H9 (cell line): ENCODE data around the gene SORCS2. TPM values are rescaled to one million over a fixed set of nuclear protein-coding genes. Genes with fewer than 3 reads are reported as not detected.

Source experiments
- DNase-seq: peaks from one replicate; pipeline ENCODE4 v3.0.0-alpha.2; 2017
- H2AFZ ChIP-seq: one replicate; pipeline ENCODE4 v1.6.1; 2013; ENCODE audit warnings: mild to moderate bottlenecking, low read length, control low read depth, moderate library complexity
- H2AK5ac ChIP-seq: 2 replicates; pipeline ENCODE4 v1.6.1; 2013; ENCODE audit warnings: low read length, control low read depth, mixed read lengths; ENCODE audit not compliant: insufficient read length
- H2BK120ac ChIP-seq: one replicate; pipeline ENCODE4 v1.6.1; 2013; ENCODE audit warnings: low read depth, mild to moderate bottlenecking, low read length, control low read depth, inconsistent platforms; ENCODE audit not compliant: poor library complexity, severe bottlenecking
- H2BK12ac ChIP-seq: 2 replicates; pipeline ENCODE4 v1.6.1; 2013; ENCODE audit warnings: low read length, control low read depth, mixed read lengths, low read depth; ENCODE audit not compliant: insufficient read length
- H2BK15ac ChIP-seq: 2 replicates; pipeline ENCODE4 v1.6.1; 2013; ENCODE audit warnings: low read depth, low read length, control low read depth
- H2BK20ac ChIP-seq: one replicate; pipeline ENCODE4 v1.6.1; 2013; ENCODE audit warnings: low read depth, mild to moderate bottlenecking, low read length, control low read depth, inconsistent platforms; ENCODE audit not compliant: poor library complexity, severe bottlenecking
- H2BK5ac ChIP-seq: 2 replicates; pipeline ENCODE4 v1.6.1; 2013; ENCODE audit warnings: low read length, control low read depth, mixed read lengths; ENCODE audit not compliant: insufficient read length
- H3K14ac ChIP-seq: 2 replicates; pipeline ENCODE4 v1.6.1; 2013; ENCODE audit warnings: low read length, control low read depth; ENCODE audit not compliant: insufficient read depth
- H3K18ac ChIP-seq: 2 replicates; pipeline ENCODE4 v1.6.1; 2013; ENCODE audit warnings: low read depth, mild to moderate bottlenecking, mixed read lengths, low read length, control low read depth; ENCODE audit not compliant: insufficient read length
- H3K23ac ChIP-seq: 2 replicates; pipeline ENCODE4 v1.6.1; 2013; ENCODE audit warnings: low read length, control low read depth, mixed read lengths, low read depth; ENCODE audit not compliant: insufficient read length
- H3K23me2 ChIP-seq: 2 replicates; pipeline ENCODE4 v1.6.1; 2013; ENCODE audit warnings: low read depth, mild to moderate bottlenecking, mixed read lengths, low read length, control low read depth; ENCODE audit not compliant: insufficient read length, poor library complexity, severe bottlenecking
- H3K27ac ChIP-seq: 2 replicates; pipeline ENCODE4 v1.5.1; 2013; ENCODE audit warnings: low read length, control low read depth, mixed read lengths, low read depth; ENCODE audit not compliant: insufficient read length
- H3K27me3 ChIP-seq: 2 replicates; pipeline ENCODE4 v1.6.1; 2013; ENCODE audit warnings: low read length, control low read depth, inconsistent platforms; ENCODE audit not compliant: insufficient read depth
- H3K4ac ChIP-seq: 2 replicates; pipeline ENCODE4 v1.6.1; 2013; ENCODE audit warnings: low read depth, mild to moderate bottlenecking, control low read depth, inconsistent platforms, low read length, moderate library complexity
- H3K4me1 ChIP-seq: 2 replicates; pipeline ENCODE4 v1.6.1; 2013; ENCODE audit warnings: low read length, control low read depth, inconsistent platforms; ENCODE audit not compliant: insufficient read depth
- H3K4me2 ChIP-seq: 2 replicates; pipeline ENCODE4 v1.6.1; 2013; ENCODE audit warnings: low read length, control low read depth, mixed read lengths; ENCODE audit not compliant: insufficient read length, insufficient read depth
- H3K56ac ChIP-seq: 2 replicates; pipeline ENCODE4 v1.6.1; 2013; ENCODE audit warnings: low read depth, mild to moderate bottlenecking, mixed read lengths, low read length, control low read depth; ENCODE audit not compliant: insufficient read length
- H3K79me1 ChIP-seq: 2 replicates; pipeline ENCODE4 v1.6.1; 2013; ENCODE audit warnings: low read depth, mild to moderate bottlenecking, moderate library complexity, low read length, control low read depth, inconsistent platforms; ENCODE audit not compliant: insufficient read depth, poor library complexity, severe bottlenecking
- H3K79me2 ChIP-seq: 2 replicates; pipeline ENCODE4 v1.6.1; 2013; ENCODE audit warnings: low read length, control low read depth, inconsistent platforms; ENCODE audit not compliant: insufficient read depth
- H3K9ac ChIP-seq: 2 replicates; pipeline ENCODE4 v1.6.1; 2013; ENCODE audit warnings: low read length, control low read depth, mixed read lengths; ENCODE audit not compliant: insufficient read length; ENCODE audit errors: extremely low read depth
- H3K9me3 ChIP-seq: one replicate; pipeline ENCODE4 v1.6.1; 2013; ENCODE audit warnings: low read depth, low read length, inconsistent platforms; ENCODE audit not compliant: control insufficient read depth
- H3T11ph ChIP-seq: one replicate; pipeline ENCODE4 v1.6.1; 2013; ENCODE audit warnings: mild to moderate bottlenecking, low read length, control low read depth, inconsistent platforms
- H4K20me1 ChIP-seq: one replicate; pipeline ENCODE4 v1.6.1; 2013; ENCODE audit not compliant: control insufficient read depth, insufficient read length, insufficient read depth
- H4K5ac ChIP-seq: 2 replicates; pipeline ENCODE4 v1.6.1; 2013; ENCODE audit warnings: low read depth, mild to moderate bottlenecking, mixed read lengths, low read length, control low read depth; ENCODE audit not compliant: insufficient read length
- H4K8ac ChIP-seq: replicated peaks from 2 replicates; pipeline ENCODE4 v1.6.1; 2013; ENCODE audit warnings: low read length, control low read depth, mixed read lengths, low read depth; ENCODE audit not compliant: insufficient read length
- H4K91ac ChIP-seq: 2 replicates; pipeline ENCODE4 v1.6.1; 2013; ENCODE audit warnings: low read depth, mild to moderate bottlenecking, moderate library complexity, mixed read lengths, low read length, control low read depth; ENCODE audit not compliant: insufficient read length
- H3K27ac Mint-ChIP-seq, 3 experiments: 2 replicates in 2 of 3; 3 replicates in 1 of 3; pipeline ENCODE4 v1.8.0; 2020 to 2021; ENCODE audit warnings: mixed read lengths in 3 of 3, mild to moderate bottlenecking in 1 of 3, moderate library complexity in 1 of 3
- H3K27me3 Mint-ChIP-seq: 2 replicates; pipeline ENCODE4 v1.8.0; 2021; ENCODE audit warnings: low read depth, mild to moderate bottlenecking, moderate library complexity, mixed read lengths
- H3K36me3 Mint-ChIP-seq, 3 experiments: 2 replicates in 2 of 3; 3 replicates in 1 of 3; pipeline ENCODE4 v1.8.0; 2020 to 2021; ENCODE audit warnings: low read depth in 3 of 3, mixed read lengths in 3 of 3; ENCODE audit not compliant: insufficient read depth in 1 of 3
- H3K4me1 Mint-ChIP-seq, 2 experiments: 2 replicates each; pipeline ENCODE4 v1.8.0; 2020; ENCODE audit warnings: mixed read lengths in 2 of 2
- H3K4me3 Mint-ChIP-seq, 2 experiments: 2 replicates in 1 of 2; 3 replicates in 1 of 2; pipeline ENCODE4 v1.8.0; 2020 to 2021; ENCODE audit warnings: mild to moderate bottlenecking in 2 of 2, mixed read lengths in 2 of 2, moderate library complexity in 1 of 2
- H3K9me3 Mint-ChIP-seq, 2 experiments: 2 replicates in 1 of 2; 3 replicates in 1 of 2; pipeline ENCODE4 v1.8.0; 2020; ENCODE audit warnings: mild to moderate bottlenecking in 2 of 2, mixed read lengths in 2 of 2, moderate library complexity in 1 of 2
- CTCF ChIP-seq: fragments of 200-600 bp; sonication (generic); conservative IDR thresholded peaks from 3 replicates; pipeline ENCODE4 v1.8.0; 2021; ENCODE audit warnings: antibody characterized with exemption, mild to moderate bottlenecking
- WGBS: extraction: QIAGEN DNeasy Blood & Tissue Kit; methylation state at CpG from one replicate; pipeline ENCODE4 v1.1.7; 2013; ENCODE audit warnings: missing lambda C conversion rate, low lambda C conversion rate, mixed read lengths; ENCODE audit not compliant: insufficient read length; ENCODE audit errors: extremely low coverage; 5-methylcytosine and 5-hydroxymethylcytosine counted together
- total RNA-seq: library from RNA; stranded (reverse); gene quantifications from 2 replicates; pipeline ENCODE4 v1.2.1, GENCODE V29; 2021

Gene SORCS2
- total RNA-seq, 1 experiment from 2014 or later: 0.57 TPM

GRCh38 chr4:7451434-7451789 is 259.1 kb downstream of the SORCS2 start:
- Histone ChIP-seq H3K14ac (no peak overlapping the region), H3K27me3 (no peaks in the 10 kb centered on the region), H2BK12ac (no peak overlapping the region), H3K79me1 (no peaks in the 10 kb centered on the region), H3K27ac (no peak overlapping the region), H3K23me2 (no peaks in the 10 kb centered on the region), H4K20me1 (no peaks in the 10 kb centered on the region), H3K4ac (no peak overlapping the region), H3K9me3 (no peaks in the 10 kb centered on the region), H3K56ac (no peak overlapping the region), H2AFZ (no peak overlapping the region), H4K8ac (no peak overlapping the region), H3K79me2 (no peaks in the 10 kb centered on the region), H4K91ac (no peak overlapping the region), H2BK20ac (no peak overlapping the region), H2AK5ac (no peak overlapping the region), H2BK5ac (no peak overlapping the region), H3K23ac (no peak overlapping the region), H2BK120ac (no peak overlapping the region), H3K18ac (no peak overlapping the region), H3K4me2 (no peak overlapping the region), H3T11ph (no peak overlapping the region), H4K5ac (no peak overlapping the region), H2BK15ac (no peak overlapping the region), H3K4me1 (no peaks in the 10 kb centered on the region), H3K9ac (no peak overlapping the region)
- Mint-ChIP-seq H3K36me3 (no peaks in the 10 kb centered on the region; a peak in 1 of 7 replicates), H3K27ac (no peak overlapping the region), H3K4me1 (no peaks in the 10 kb centered on the region), H3K4me3 (no peak overlapping the region), H3K27me3 (peaks cover 15% of the 10 kb centered on the region), H3K9me3 (no peaks in the 10 kb centered on the region; a peak in 1 of 5 replicates)
- no peak for DNase-seq
- WGBS: no CpG with 5 or more reads among the region's 2 CpGs
- TF ChIP-seq CTCF: no peak
